Osteoblast (primary cell): Measurements from ENCODE around the gene TAPBP. TPM values are rescaled to one million over a fixed set of nuclear protein-coding genes. Genes with fewer than 3 reads are reported as not detected.

Experiments used
- DNase-seq: peaks from one replicate; pipeline ENCODE4 v3.0.0; 2011; ENCODE audit warnings: low spot score, mixed read lengths; ENCODE audit not compliant: insufficient read length; ENCODE audit errors: missing footprints
- H2AFZ ChIP-seq: 2 replicates; pipeline ENCODE4 v1.6.0; 2011; ENCODE audit warnings: mild to moderate bottlenecking, low read length
- H3K27ac ChIP-seq: 2 replicates; pipeline ENCODE4 v1.5.1; 2011; ENCODE audit warnings: mild to moderate bottlenecking, low read depth, low read length, moderate library complexity
- H3K27me3 ChIP-seq: 2 replicates; pipeline ENCODE4 v1.6.0; 2012; ENCODE audit warnings: mild to moderate bottlenecking, control low read depth, inconsistent platforms, low read length, moderate library complexity; ENCODE audit not compliant: insufficient read depth
- H3K36me3 ChIP-seq: 2 replicates; pipeline ENCODE4 v1.5.1; 2011; ENCODE audit warnings: mild to moderate bottlenecking, low read length, control low read depth, moderate library complexity; ENCODE audit not compliant: insufficient read depth
- H3K4me1 ChIP-seq: 2 replicates; pipeline ENCODE4 v1.5.1; 2011; ENCODE audit warnings: mild to moderate bottlenecking, low read length, control low read depth, moderate library complexity; ENCODE audit not compliant: insufficient read depth
- H3K4me2 ChIP-seq: 2 replicates; pipeline ENCODE4 v1.6.0; 2011; ENCODE audit warnings: mild to moderate bottlenecking, low read length; ENCODE audit not compliant: insufficient read depth
- H3K4me3 ChIP-seq: fragments of 200-600 bp; sonication (generic); 3 replicates; pipeline ENCODE4 v1.5.1; 2012; ENCODE audit warnings: mild to moderate bottlenecking, low read length, inconsistent platforms; ENCODE audit not compliant: insufficient read depth
- H3K79me2 ChIP-seq: 2 replicates; pipeline ENCODE4 v1.6.0; 2012; ENCODE audit warnings: mild to moderate bottlenecking, low read length, control low read depth, inconsistent platforms; ENCODE audit not compliant: insufficient read depth
- H3K9me3 ChIP-seq: 2 replicates; pipeline ENCODE4 v1.5.1; 2011; ENCODE audit warnings: low read depth, low read length, control low read depth
- H4K20me1 ChIP-seq: 2 replicates; pipeline ENCODE4 v1.6.0; 2012; ENCODE audit warnings: mild to moderate bottlenecking, low read length, control low read depth; ENCODE audit not compliant: insufficient read depth
- total RNA-seq: library from RNA; depleted of rRNA; stranded (reverse); fragments of >200 nt; gene quantifications from 2 replicates; pipeline ENCODE4 v1.2.3, GENCODE V29; 2012
- TF ChIP-seq, protein P1 (sequence below): IDR thresholded peaks from 2 replicates; pipeline ENCODE4 v1.5.1; 2011; ENCODE audit warnings: mild to moderate bottlenecking, low read depth, low read length, moderate library complexity; ENCODE audit errors: extremely low read depth

TAPBP gene
- total RNA-seq, 1 donor: 92.6 TPM

GRCh38 chr6:33314515-33314942 is 651 bp upstream of the TAPBP start:
- Histone ChIP-seq H3K4me2 (peak overlapping the region; percentile 87), H2AFZ (peak overlapping the region; percentile 23), H3K79me2 (peaks cover 63% of the 10 kb centered on the region), H3K27me3 (no peaks in the 10 kb centered on the region), H3K4me1 (peaks cover 38% of the 10 kb centered on the region), H4K20me1 (peaks cover 27% of the 10 kb centered on the region), H3K27ac (peak overlapping the region; percentile 95), H3K9me3 (no peaks in the 10 kb centered on the region), H3K4me3 (peak overlapping the region; percentile 99), H3K36me3 (peaks cover 19% of the 10 kb centered on the region)
- DNase-seq: no peak
- TF ChIP-seq, protein P1, sequence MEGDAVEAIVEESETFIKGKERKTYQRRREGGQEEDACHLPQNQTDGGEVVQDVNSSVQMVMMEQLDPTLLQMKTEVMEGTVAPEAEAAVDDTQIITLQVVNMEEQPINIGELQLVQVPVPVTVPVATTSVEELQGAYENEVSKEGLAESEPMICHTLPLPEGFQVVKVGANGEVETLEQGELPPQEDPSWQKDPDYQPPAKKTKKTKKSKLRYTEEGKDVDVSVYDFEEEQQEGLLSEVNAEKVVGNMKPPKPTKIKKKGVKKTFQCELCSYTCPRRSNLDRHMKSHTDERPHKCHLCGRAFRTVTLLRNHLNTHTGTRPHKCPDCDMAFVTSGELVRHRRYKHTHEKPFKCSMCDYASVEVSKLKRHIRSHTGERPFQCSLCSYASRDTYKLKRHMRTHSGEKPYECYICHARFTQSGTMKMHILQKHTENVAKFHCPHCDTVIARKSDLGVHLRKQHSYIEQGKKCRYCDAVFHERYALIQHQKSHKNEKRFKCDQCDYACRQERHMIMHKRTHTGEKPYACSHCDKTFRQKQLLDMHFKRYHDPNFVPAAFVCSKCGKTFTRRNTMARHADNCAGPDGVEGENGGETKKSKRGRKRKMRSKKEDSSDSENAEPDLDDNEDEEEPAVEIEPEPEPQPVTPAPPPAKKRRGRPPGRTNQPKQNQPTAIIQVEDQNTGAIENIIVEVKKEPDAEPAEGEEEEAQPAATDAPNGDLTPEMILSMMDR: no peak

GRCh38 chr6:33313105-33313708 is 671 bp downstream of the TAPBP start:
- Histone ChIP-seq H3K4me1 (peaks cover 24% of the 10 kb centered on the region), H3K4me2 (peak overlapping the region; percentile 87), H3K4me3 (peak overlapping the region; percentile 99), H3K27ac (peak overlapping the region; percentile 95), H3K27me3 (no peaks in the 10 kb centered on the region), H4K20me1 (peaks cover 27% of the 10 kb centered on the region), H2AFZ (peak overlapping the region; percentile 87), H3K79me2 (peaks cover 60% of the 10 kb centered on the region), H3K36me3 (peaks cover 7% of the 10 kb centered on the region), H3K9me3 (no peaks in the 10 kb centered on the region)
- TF ChIP-seq, protein P1: no peak
- peak; percentile 89 for DNase-seq

DNA sequence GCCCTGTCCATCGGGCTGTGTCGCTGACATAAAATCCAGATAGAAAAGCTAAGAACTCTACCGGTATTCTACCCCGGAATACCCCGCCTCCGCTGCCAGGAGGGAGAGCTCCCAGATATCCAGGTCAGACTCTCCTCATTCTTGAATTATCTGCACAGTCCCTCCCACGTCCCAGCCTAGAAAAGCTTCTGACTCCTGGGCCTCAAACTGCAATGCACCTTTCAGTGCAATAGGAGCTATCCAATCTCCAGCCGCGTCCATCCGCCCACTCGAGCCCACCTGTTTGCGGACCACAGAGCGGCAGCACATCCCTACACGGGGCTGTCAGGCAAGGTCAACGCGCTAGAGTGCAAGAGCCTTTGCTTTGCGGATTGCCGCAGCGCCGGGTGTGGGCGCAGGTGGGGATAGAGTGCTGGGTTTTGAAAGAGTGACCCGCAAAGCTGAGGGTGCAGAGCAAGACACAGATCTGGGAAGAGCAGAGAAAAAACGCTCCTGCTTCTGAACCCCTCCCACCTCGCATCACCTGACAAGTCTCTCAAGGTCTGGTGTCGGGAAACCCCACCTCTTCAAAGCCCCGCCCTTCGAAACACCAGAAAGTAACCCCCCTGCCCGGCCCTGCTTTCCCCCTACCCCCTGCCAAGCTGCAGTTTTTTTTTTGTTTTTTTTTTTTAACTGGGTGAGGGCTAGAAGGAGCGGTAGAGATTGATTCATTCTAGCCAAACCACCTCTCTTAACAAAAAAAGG is 1.3 kb downstream of the TAPBP start:
- Histone ChIP-seq H3K27me3 (no peaks in the 10 kb centered on the region), H3K9me3 (no peaks in the 10 kb centered on the region), H3K4me2 (peak overlapping the region; percentile 87), H3K79me2 (peaks cover 63% of the 10 kb centered on the region), H3K27ac (peak overlapping the region; percentile 95), H3K4me1 (peaks cover 22% of the 10 kb centered on the region), H2AFZ (no peak overlapping the region), H3K36me3 (peaks cover 7% of the 10 kb centered on the region), H3K4me3 (peak overlapping the region; percentile 99), H4K20me1 (peaks cover 27% of the 10 kb centered on the region)
- DNase-seq: peak; percentile 86
- TF ChIP-seq, protein P1: no peak

DNA sequence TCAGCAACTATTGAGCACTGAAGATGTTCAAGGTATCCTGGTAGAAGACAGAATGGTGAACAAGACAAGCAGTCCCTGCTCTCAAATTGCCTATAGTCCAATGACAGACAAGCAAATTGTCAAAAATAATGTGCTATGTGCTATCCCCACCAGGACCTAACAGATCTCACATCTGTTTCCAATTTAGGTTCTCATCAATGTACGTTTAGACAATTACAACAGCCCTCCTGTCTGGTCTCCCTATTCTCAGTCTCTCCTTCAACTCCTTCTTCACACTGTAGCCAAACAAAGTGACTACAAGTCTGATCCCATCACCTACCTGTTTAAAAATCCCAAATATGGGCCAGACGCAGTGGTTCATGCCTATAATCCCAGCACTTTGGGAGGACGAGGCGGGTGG is 7.5 kb downstream of the TAPBP start:
- Histone ChIP-seq H3K4me1 (no peaks in the 10 kb centered on the region), H2AFZ (no peak overlapping the region), H3K36me3 (peaks cover 33% of the 10 kb centered on the region), H3K27ac (no peak overlapping the region), H3K4me2 (no peak overlapping the region), H3K27me3 (no peaks in the 10 kb centered on the region), H3K79me2 (peaks cover 68% of the 10 kb centered on the region), H3K9me3 (no peaks in the 10 kb centered on the region), H4K20me1 (peaks cover 18% of the 10 kb centered on the region), H3K4me3 (no peak overlapping the region)
- TF ChIP-seq, protein P1: no peak
- DNase-seq: peak; percentile 44
